RPMI7951 (cell line): ENCODE measurements around the gene SPATA2. TPM values are rescaled to one million over a fixed set of nuclear protein-coding genes. Genes with fewer than 3 reads are reported as not detected.

ENCODE experiments used
- DNase-seq: peaks from one replicate; pipeline ENCODE4 v3.0.0-alpha.2; 2012; ENCODE audit warnings: low read depth
- total RNA-seq: library from RNA; depleted of rRNA; stranded (reverse); fragments of >200 nt; shearing (Covaris generic); gene quantifications from 2 replicates; pipeline ENCODE4 v1.2.3, GENCODE V29; 2014

Gene SPATA2
- total RNA-seq, 1 experiment from 2014 or later, result 6.6 TPM

GRCh38 chr20:49929142-49929494, 13.8 kb upstream of the SPATA2 start:
- DNase-seq, result no peak

GRCh38 chr20:49928411-49929141, 13.2 kb upstream of the SPATA2 start:
- peak; percentile 86 for DNase-seq

- peak; percentile 55 for DNase-seq
Measured at GRCh38 chr20:49925901-49926454, 10.6 kb upstream of the SPATA2 start.

GRCh38 chr20:49924247-49924646, 8.9 kb upstream of the SPATA2 start:
- DNase-seq, result no peak

GRCh38 chr20:49919461-49919860, 4.1 kb upstream of the SPATA2 start:
- no peak for DNase-seq

- DNase-seq, result no peak
Measured at GRCh38 chr20:49919009-49919408, 3.7 kb upstream of the SPATA2 start.

- DNase-seq, result no peak
Measured at GRCh38 chr20:49918446-49918845, 3.1 kb upstream of the SPATA2 start.

- DNase-seq, result peak; percentile 77
Measured at GRCh38 chr20:49916146-49917002, 1.0 kb upstream of the SPATA2 start.

GRCh38 chr20:49915118-49915379, 280 bp downstream of the SPATA2 start:
- DNase-seq, result no peak

- DNase-seq, result peak; percentile 75
Measured at GRCh38 chr20:49914310-49915117, 815 bp downstream of the SPATA2 start.

- DNase-seq, result no peak
Measured at GRCh38 chr20:49913399-49914047, 1.8 kb downstream of the SPATA2 start.

GRCh38 chr20:49910340-49910706, 5.0 kb downstream of the SPATA2 start:
- DNase-seq, result no peak

GRCh38 chr20:49909499-49910339, 5.6 kb downstream of the SPATA2 start:
- no peak for DNase-seq

- DNase-seq, result no peak
Measured at GRCh38 chr20:49908258-49908565, 7.1 kb downstream of the SPATA2 start.

GRCh38 chr20:49907405-49908257, 7.7 kb downstream of the SPATA2 start:
- DNase-seq, result no peak

GRCh38 chr20:49906615-49907154, 8.6 kb downstream of the SPATA2 start:
- no peak for DNase-seq

- DNase-seq, result peak; percentile 81
Measured at GRCh38 chr20:49906101-49906604, 9.2 kb downstream of the SPATA2 start.

- DNase-seq, result no peak
Measured at GRCh38 chr20:49905415-49906091, 9.8 kb downstream of the SPATA2 start.
